Measurements from ENCODE around the gene ESR1.

Gene ESR1

DNA sequence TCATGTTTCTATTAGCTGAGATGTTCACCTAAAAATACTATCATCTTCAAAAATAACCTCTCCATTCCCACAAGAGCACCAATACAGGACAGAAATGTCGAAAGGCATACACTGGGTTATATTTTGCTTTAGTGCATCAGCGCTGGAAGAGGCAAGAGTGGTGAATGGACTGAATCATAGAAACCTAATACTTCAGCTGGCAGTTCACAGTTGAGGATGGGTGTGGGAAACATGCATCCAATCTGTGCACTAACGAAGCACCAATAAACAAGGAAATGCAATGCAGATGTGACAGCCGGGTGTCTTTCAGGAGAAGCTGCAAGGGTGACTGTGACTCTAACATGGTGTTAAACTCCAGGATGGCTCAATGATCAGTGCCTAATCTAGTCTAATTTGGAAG lies 365.8 kb downstream of the ESR1 start:
- in situ Hi-C loops (cut with HindIII; ENCODE audit: low sequenced_read_pairs) = no loop called here
- DNase-seq (ENCODE audit: low read depth, low spot score) = no peak
- H3K4me3 ChIP-seq (ENCODE audit: low read depth, low read length) = no peak overlapping the region
- no peak for TF ChIP-seq CTCF (IDR thresholded peaks at IDR 0.05; ENCODE audit: low read depth, low read length)

DNA sequence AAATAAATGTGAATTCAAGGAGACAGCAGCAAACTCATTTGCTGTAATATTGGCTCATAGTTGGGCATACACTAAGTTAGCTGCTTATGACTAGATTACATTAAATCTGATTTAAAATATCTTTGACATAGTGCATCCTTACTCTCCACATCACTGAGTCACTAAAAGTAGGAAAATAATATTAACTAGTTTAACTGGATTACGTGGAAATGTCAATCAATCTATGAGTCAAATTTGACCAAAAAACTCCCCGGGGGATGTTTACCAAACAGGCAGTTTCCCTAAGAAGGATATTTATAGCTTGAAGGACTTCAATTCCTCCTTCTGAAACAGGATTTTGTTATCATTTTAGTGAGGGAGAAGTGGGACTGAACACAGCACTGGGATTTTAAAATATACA lies 366.5 kb downstream of the ESR1 start:
- H3K4me3 ChIP-seq (ENCODE audit: low read depth, low read length) = no peak overlapping the region
- TF ChIP-seq CTCF (IDR thresholded peaks at IDR 0.05; ENCODE audit: low read depth, low read length) = no peak
- in situ Hi-C loops (cut with HindIII; ENCODE audit: low sequenced_read_pairs) = no loop called here
- DNase-seq (ENCODE audit: low read depth, low spot score) = no peak

DNA sequence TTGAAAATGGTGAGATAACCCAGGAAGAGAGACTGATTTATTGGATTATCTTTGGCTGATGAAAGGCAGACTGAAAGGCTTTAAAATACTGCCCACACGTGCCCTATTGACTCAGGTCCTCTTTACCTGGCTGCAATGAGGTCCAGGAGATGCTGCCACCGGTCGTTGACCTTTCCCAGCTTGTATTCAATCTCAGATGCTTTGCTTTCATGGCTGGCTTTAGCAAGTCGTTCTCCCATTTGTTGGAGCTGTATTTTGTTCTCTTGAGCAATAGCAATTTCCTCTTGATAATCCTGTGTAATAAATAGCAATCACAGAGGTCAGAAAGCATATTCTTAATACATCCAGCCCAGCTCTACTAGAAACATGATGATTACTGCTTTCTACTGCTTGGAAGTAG lies 368.8 kb downstream of the ESR1 start:
- no peak overlapping the region for H3K4me3 ChIP-seq (ENCODE audit: low read depth, low read length)
- TF ChIP-seq CTCF (IDR thresholded peaks at IDR 0.05; ENCODE audit: low read depth, low read length) = no peak
- no peak for DNase-seq (ENCODE audit: low read depth, low spot score)
- in situ Hi-C loops (cut with HindIII; ENCODE audit: low sequenced_read_pairs) = no loop called here

Measured in astrocyte of the spinal cord (primary cell).